Inferior parietal cortex (tissue), 1 donor: ENCODE results near the gene WDR43.

Experiments
- DNase-seq: peaks from one replicate; pipeline ENCODE4 v3.0.0-alpha.2; 2016; ENCODE audit errors: extremely low spot score

The WDR43 gene

GRCh38 chr2:28908172-28908571 is 13.7 kb downstream of the WDR43 start:
- DNase-seq = no peak

GRCh38 chr2:28909655-28910353 is 15.3 kb downstream of the WDR43 start:
- DNase-seq = no peak

- DNase-seq = no peak
Observed at GRCh38 chr2:28915939-28916338, 21.5 kb downstream of the WDR43 start.

GRCh38 chr2:28926847-28927246 is 32.4 kb downstream of the WDR43 start:
- no peak for DNase-seq

- DNase-seq = no peak
Observed at GRCh38 chr2:28927469-28927868, 33.0 kb downstream of the WDR43 start.

GRCh38 chr2:28927878-28928277 is 33.4 kb downstream of the WDR43 start:
- DNase-seq = no peak

- DNase-seq = no peak
Observed at GRCh38 chr2:28929581-28929980, 35.1 kb downstream of the WDR43 start.

- no peak for DNase-seq
Observed at GRCh38 chr2:28930205-28930604, 35.7 kb downstream of the WDR43 start.

- DNase-seq = no peak
Observed at GRCh38 chr2:28934769-28935168, 40.3 kb downstream of the WDR43 start.

GRCh38 chr2:28941008-28941407 is 46.5 kb downstream of the WDR43 start:
- no peak for DNase-seq

- no peak for DNase-seq
Observed at GRCh38 chr2:28944535-28945248, 50.2 kb downstream of the WDR43 start.

- no peak for DNase-seq
Observed at GRCh38 chr2:28948160-28948559, 53.7 kb downstream of the WDR43 start.

- DNase-seq = no peak
Observed at GRCh38 chr2:28949190-28949589, 54.7 kb downstream of the WDR43 start.

- no peak for DNase-seq
Observed at GRCh38 chr2:28949617-28950305, 55.3 kb downstream of the WDR43 start.

GRCh38 chr2:28950941-28951630 is 56.6 kb downstream of the WDR43 start:
- DNase-seq = no peak

GRCh38 chr2:28951910-28952835 is 57.7 kb downstream of the WDR43 start:
- no peak for DNase-seq

GRCh38 chr2:28952836-28953211 is 58.4 kb downstream of the WDR43 start:
- DNase-seq = peak; percentile 38

- DNase-seq = no peak
Observed at GRCh38 chr2:28955467-28955866, 61.0 kb downstream of the WDR43 start.

GRCh38 chr2:28956415-28956826 is 62.0 kb downstream of the WDR43 start:
- peak; percentile 43 for DNase-seq

GRCh38 chr2:28956890-28957289 is 62.4 kb downstream of the WDR43 start:
- DNase-seq = peak; percentile 31

- peak; percentile 95 for DNase-seq
Observed at GRCh38 chr2:28958689-28959088, 64.2 kb downstream of the WDR43 start.
